HG03108 (cell line): Measurements from ENCODE around the gene CREG2.

Experiments
- ATAC-seq: cut with Tn5 transposase; IDR thresholded peaks from one replicate; pipeline ENCODE4 v1.9.1; 2021; ENCODE audit warnings: moderate library complexity; ENCODE audit not compliant: unreplicated experiment

CREG2 gene

GRCh38 chr2:101310834-101311695 lies 76.2 kb downstream of the CREG2 start:
- ATAC-seq: no peak

- ATAC-seq: no peak
Observed at GRCh38 chr2:101310090-101310833, 77.0 kb downstream of the CREG2 start.

DNA sequence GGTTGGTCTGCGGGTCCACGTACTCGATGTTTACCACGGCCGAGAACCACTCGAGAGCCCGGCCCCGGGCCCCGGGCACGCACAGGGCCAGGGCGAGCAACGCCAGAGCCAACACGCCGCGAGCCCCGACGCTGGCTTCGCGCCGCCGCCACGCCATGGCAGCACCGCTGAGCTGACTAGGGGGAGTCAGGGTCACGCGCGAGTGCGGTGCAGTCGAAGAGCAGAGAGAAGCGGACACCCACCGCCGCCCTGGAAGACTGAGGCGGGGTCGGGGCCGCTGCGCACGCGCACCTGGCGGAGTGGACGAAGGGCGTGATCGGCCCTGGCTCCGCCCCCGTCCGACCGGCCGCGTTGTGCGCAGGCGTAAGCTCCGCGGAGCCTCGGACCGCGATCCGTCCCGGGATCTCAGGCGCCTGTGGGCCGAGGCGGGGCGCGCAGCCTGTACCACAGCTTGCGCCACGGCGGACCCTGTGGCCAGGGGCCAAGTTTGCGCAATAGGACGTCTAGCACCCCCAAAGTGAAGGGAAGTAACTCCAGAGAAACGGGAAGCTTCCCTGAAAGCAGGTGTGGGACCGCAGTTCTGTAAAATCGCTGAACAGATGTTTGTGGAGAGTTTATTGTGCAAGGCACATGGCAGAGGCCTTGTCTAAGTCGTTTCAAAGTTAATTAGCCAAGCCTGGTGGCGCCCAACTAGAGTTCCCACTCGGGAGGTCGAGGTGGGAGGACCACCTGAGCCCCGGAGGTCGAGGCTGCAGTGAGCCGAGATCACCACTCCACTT lies 78.7 kb downstream of the CREG2 start, which contains the start of gene RNF149:
RNF149 (minus strand) TSS at position 270 of the 779 bp plus-strand sequence; CDS start at position 157, 113 bp downstream.
- peak; percentile 55 for ATAC-seq

- peak; percentile 11 for ATAC-seq
Observed at GRCh38 chr2:101307950-101308431, 79.3 kb downstream of the CREG2 start.

DNA sequence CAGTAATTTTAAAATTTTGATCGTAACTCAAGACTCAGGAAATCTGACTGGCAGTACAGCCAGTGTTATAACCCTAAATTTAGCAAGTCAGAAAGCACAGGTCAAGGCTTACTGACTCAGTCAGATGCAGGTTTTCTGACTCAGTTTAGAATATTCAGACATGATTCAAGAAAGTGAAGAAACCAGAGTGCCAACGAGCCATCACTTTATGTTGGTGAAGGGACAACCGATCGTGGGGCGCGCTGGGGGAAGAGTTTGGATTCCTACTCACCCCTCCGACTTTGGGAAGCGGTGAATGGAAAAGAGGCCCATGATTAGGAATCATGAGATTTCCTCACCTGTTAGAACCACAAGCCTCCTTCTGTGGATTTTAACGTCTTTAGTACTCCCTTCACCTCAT lies 79.8 kb downstream of the CREG2 start:
- ATAC-seq: no peak

- ATAC-seq: no peak
Observed at GRCh38 chr2:101306410-101306809, 80.9 kb downstream of the CREG2 start.

- no peak for ATAC-seq
Observed at GRCh38 chr2:101305492-101306078, 81.7 kb downstream of the CREG2 start.

- no peak for ATAC-seq
Observed at GRCh38 chr2:101305035-101305434, 82.3 kb downstream of the CREG2 start.

GRCh38 chr2:101303688-101304087 lies 83.6 kb downstream of the CREG2 start:
- ATAC-seq: no peak

DNA sequence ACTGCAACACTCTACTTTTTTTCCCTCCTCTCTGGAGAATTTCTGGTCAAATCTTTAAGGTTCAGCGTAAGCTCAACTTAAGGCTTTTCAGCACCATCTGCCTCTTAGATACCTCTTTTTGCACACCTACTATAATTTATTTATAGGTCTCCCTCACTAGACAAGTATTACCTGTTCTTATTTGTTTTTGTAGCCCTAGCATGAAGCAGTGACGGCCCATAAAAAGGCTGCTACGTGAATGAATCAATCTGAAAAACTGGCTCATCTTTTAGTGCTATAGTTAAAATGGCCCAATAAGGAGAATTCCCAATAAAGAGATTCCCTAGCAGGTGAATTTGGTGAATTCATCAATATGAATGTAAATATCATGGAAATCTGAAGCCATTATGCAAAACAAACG lies 85.3 kb downstream of the CREG2 start:
- no peak for ATAC-seq

GRCh38 chr2:101300836-101301235 lies 86.5 kb downstream of the CREG2 start:
- no peak for ATAC-seq

GRCh38 chr2:101300164-101300563 lies 87.1 kb downstream of the CREG2 start:
- ATAC-seq: no peak

DNA sequence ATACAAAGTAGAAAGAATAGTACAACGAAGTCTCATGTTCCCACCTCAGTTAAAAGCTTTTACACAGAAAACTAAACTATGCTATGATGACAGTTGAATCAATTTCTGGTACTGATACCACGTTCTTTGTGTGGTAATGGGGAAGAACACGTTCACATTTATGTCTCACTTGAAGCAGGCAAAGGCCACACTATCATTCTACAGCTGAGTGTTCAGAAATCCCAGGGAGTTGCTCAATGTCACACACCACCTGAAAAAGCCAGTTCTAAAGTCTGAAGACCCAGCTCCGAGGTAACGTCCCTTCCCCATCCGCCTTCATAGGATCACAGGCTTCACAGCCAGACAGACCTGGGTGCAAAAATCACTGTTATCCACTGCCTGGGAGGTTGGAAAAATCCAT lies 87.7 kb downstream of the CREG2 start:
- ATAC-seq: no peak

- ATAC-seq: no peak
Observed at GRCh38 chr2:101297383-101297782, 89.9 kb downstream of the CREG2 start.

GRCh38 chr2:101296371-101296770 lies 90.9 kb downstream of the CREG2 start:
- ATAC-seq: no peak

GRCh38 chr2:101295895-101296294 lies 91.4 kb downstream of the CREG2 start:
- no peak for ATAC-seq
